SU-DHL-6 (cell line): ENCODE data around the gene KLHL42.

Source experiments
- H2AFZ ChIP-seq: fragments of 200-600 bp; sonication (generic); 2 replicates; pipeline ENCODE4 v1.6.1; 2014; ENCODE audit warnings: low read depth, mild to moderate bottlenecking, moderate library complexity, mixed read lengths, antibody characterized with exemption, low read length; ENCODE audit not compliant: severe bottlenecking
- H3F3A ChIP-seq: fragments of 200-600 bp; shearing (Covaris generic); 2 replicates; pipeline ENCODE4 v1.6.0; 2016; ENCODE audit warnings: antibody characterized with exemption, mild to moderate bottlenecking; ENCODE audit not compliant: insufficient read depth
- H3K27ac ChIP-seq: fragments of 200-600 bp; sonication (generic); 2 replicates; pipeline ENCODE4 v1.5.1; 2016; ENCODE audit warnings: low read depth, mild to moderate bottlenecking, low read length, moderate library complexity, mixed read lengths
- H3K27me3 ChIP-seq: fragments of 200-600 bp; sonication (generic), shearing (Covaris generic); 2 replicates; pipeline ENCODE4 v1.6.0; 2014; ENCODE audit warnings: mild to moderate bottlenecking, low read length
- H3K36me3 ChIP-seq: fragments of 200-600 bp; sonication (generic); 2 replicates; pipeline ENCODE4 v1.6.1; 2014; ENCODE audit warnings: mild to moderate bottlenecking, low read length, mixed read lengths
- H3K4me2 ChIP-seq: fragments of 300-600, 200-600 bp; shearing (Covaris generic), sonication (generic); 2 replicates; pipeline ENCODE4 v1.6.0; 2014; ENCODE audit warnings: low read length, low read depth, mild to moderate bottlenecking; ENCODE audit not compliant: poor library complexity, severe bottlenecking
- H3K4me3 ChIP-seq: fragments of 200-600 bp; sonication (generic); 2 replicates; pipeline ENCODE4 v1.5.1; 2014; ENCODE audit warnings: antibody characterized with exemption, low read length, mild to moderate bottlenecking, mixed read lengths; ENCODE audit not compliant: insufficient read depth, poor library complexity, severe bottlenecking
- H3K79me2 ChIP-seq: fragments of 200-600 bp; sonication (generic); 2 replicates; pipeline ENCODE4 v1.6.1; 2014; ENCODE audit warnings: mild to moderate bottlenecking, low read length, moderate library complexity; ENCODE audit not compliant: insufficient read depth
- H3K9ac ChIP-seq: fragments of 200-600 bp; sonication (generic); 2 replicates; pipeline ENCODE4 v1.7.0; 2014; ENCODE audit warnings: mild to moderate bottlenecking, low read length
- H3K9me2 ChIP-seq: fragments of 200-600 bp; sonication (generic); replicated peaks from 2 replicates; pipeline ENCODE4 v1.6.1; 2014; ENCODE audit warnings: low read length; ENCODE audit not compliant: insufficient read depth
- H3K9me3 ChIP-seq: fragments of 200-600 bp; sonication (generic); 2 replicates; pipeline ENCODE4 v1.6.1; 2014; ENCODE audit warnings: low read length, mixed read lengths; ENCODE audit not compliant: insufficient read depth
- H4K20me1 ChIP-seq: fragments of 200-600 bp; sonication (generic); 2 replicates; pipeline ENCODE4 v1.6.1; 2014; ENCODE audit warnings: low read depth, mild to moderate bottlenecking, antibody characterized with exemption, low read length, moderate library complexity, mixed read lengths
- CTCF ChIP-seq: fragments of 200-600 bp; sonication (generic); IDR thresholded peaks from one replicate; pipeline ENCODE4 v1.5.1; 2017; ENCODE audit warnings: antibody characterized with exemption, mild to moderate bottlenecking, low read length, moderate library complexity; ENCODE audit not compliant: insufficient read depth, poor library complexity, severe bottlenecking
- EZH2phosphoT487 ChIP-seq: fragments of 200-600 bp; sonication (generic), shearing (Covaris generic); conservative IDR thresholded peaks from 2 replicates; pipeline ENCODE4 v1.6.1; 2018; ENCODE audit warnings: mild to moderate bottlenecking, antibody characterized with exemption, low read length, moderate library complexity, mixed read lengths

KLHL42 gene

GRCh38 chr12:27808841-27809240 is 28.8 kb downstream of the KLHL42 start:
- TF ChIP-seq EZH2phosphoT487: no peak
- no peak for TF ChIP-seq CTCF
- H3K36me3 ChIP-seq: no peaks in the 10 kb centered on the region
- H3K9me2 ChIP-seq: no peaks in the 10 kb centered on the region; the same call in 1 of the 2 replicates
- no peaks in the 10 kb centered on the region for H3K79me2 ChIP-seq
- H3F3A ChIP-seq: no peaks in the 10 kb centered on the region
- no peak overlapping the region for H3K4me3 ChIP-seq
- no peak overlapping the region for H3K9ac ChIP-seq
- no peak overlapping the region for H3K4me2 ChIP-seq
- no peaks in the 10 kb centered on the region for H3K27me3 ChIP-seq
- no peak overlapping the region for H3K27ac ChIP-seq
- no peak overlapping the region for H2AFZ ChIP-seq
- no peaks in the 10 kb centered on the region for H4K20me1 ChIP-seq
- H3K9me3 ChIP-seq: no peaks in the 10 kb centered on the region

- Histone ChIP-seq H3K9me3 (no peaks in the 10 kb centered on the region), H3K27ac (no peak overlapping the region), H4K20me1 (no peaks in the 10 kb centered on the region), H3K9me2 (no peaks in the 10 kb centered on the region; the same call in 1 of the 2 replicates), H3K36me3 (no peaks in the 10 kb centered on the region), H2AFZ (no peak overlapping the region), H3F3A (no peaks in the 10 kb centered on the region), H3K4me3 (no peak overlapping the region), H3K79me2 (no peaks in the 10 kb centered on the region), H3K27me3 (no peaks in the 10 kb centered on the region), H3K9ac (no peak overlapping the region), H3K4me2 (no peak overlapping the region)
- TF ChIP-seq EZH2phosphoT487 (no peak), CTCF (no peak)
Measured at GRCh38 chr12:27810756-27811155, 30.7 kb downstream of the KLHL42 start.

- no peak overlapping the region for H3K27ac ChIP-seq
- H3F3A ChIP-seq: no peaks in the 10 kb centered on the region
- H3K9me2 ChIP-seq: no peaks in the 10 kb centered on the region; the same call in 1 of the 2 replicates
- H3K36me3 ChIP-seq: no peaks in the 10 kb centered on the region
- H3K9me3 ChIP-seq: no peaks in the 10 kb centered on the region
- no peak overlapping the region for H3K9ac ChIP-seq
- H3K4me2 ChIP-seq: no peak overlapping the region
- no peak for TF ChIP-seq CTCF
- TF ChIP-seq EZH2phosphoT487: no peak
- no peaks in the 10 kb centered on the region for H4K20me1 ChIP-seq
- no peak overlapping the region for H2AFZ ChIP-seq
- no peaks in the 10 kb centered on the region for H3K27me3 ChIP-seq
- H3K4me3 ChIP-seq: no peak overlapping the region
- H3K79me2 ChIP-seq: no peaks in the 10 kb centered on the region
Measured at GRCh38 chr12:27812502-27812901, 32.5 kb downstream of the KLHL42 start.

- H3K9me3 ChIP-seq: no peaks in the 10 kb centered on the region
- no peak overlapping the region for H3K27ac ChIP-seq
- H3K36me3 ChIP-seq: no peaks in the 10 kb centered on the region
- H3K9me2 ChIP-seq: no peaks in the 10 kb centered on the region
- H3K27me3 ChIP-seq: no peaks in the 10 kb centered on the region
- no peaks in the 10 kb centered on the region for H3K79me2 ChIP-seq
- 0 out of 2 replicates have a peak, but pooled peaks cover 6% of the 10 kb centered on the region for H3F3A ChIP-seq
- no peak overlapping the region for H3K4me2 ChIP-seq
- no peaks in the 10 kb centered on the region for H4K20me1 ChIP-seq
- H3K9ac ChIP-seq: no peak overlapping the region
- H3K4me3 ChIP-seq: no peak overlapping the region
- no peak overlapping the region for H2AFZ ChIP-seq
- TF ChIP-seq CTCF: no peak
- TF ChIP-seq EZH2phosphoT487: no peak
Measured at GRCh38 chr12:27814411-27814810, 34.4 kb downstream of the KLHL42 start.
